Trophoblast cell (in vitro differentiated cells and primary cell): Measurements from ENCODE around the gene IL17F.

Experiments
- DNase-seq, 2 donors: peaks; one replicate each; pipeline ENCODE4 v3.0.0-alpha.2; 2016
- H2AFZ ChIP-seq: 2 replicates; pipeline ENCODE4 v1.6.1; 2013; ENCODE audit warnings: low read length, moderate library complexity, mild to moderate bottlenecking; ENCODE audit not compliant: insufficient read depth, poor library complexity
- H2AK5ac ChIP-seq: 2 replicates; pipeline ENCODE4 v1.6.1; 2013; ENCODE audit warnings: mild to moderate bottlenecking, low read length
- H2BK120ac ChIP-seq: 2 replicates; pipeline ENCODE4 v1.6.1; 2013; ENCODE audit warnings: low read length, mild to moderate bottlenecking, moderate library complexity; ENCODE audit not compliant: insufficient read depth, poor library complexity
- H2BK12ac ChIP-seq: 2 replicates; pipeline ENCODE4 v1.6.1; 2013; ENCODE audit warnings: mild to moderate bottlenecking, low read length, moderate library complexity
- H2BK5ac ChIP-seq: 2 replicates; pipeline ENCODE4 v1.6.1; 2013; ENCODE audit warnings: low read length, low read depth, moderate library complexity, mild to moderate bottlenecking; ENCODE audit not compliant: poor library complexity
- H3K14ac ChIP-seq: 2 replicates; pipeline ENCODE4 v1.6.1; 2013; ENCODE audit warnings: mild to moderate bottlenecking, low read length
- H3K18ac ChIP-seq: 2 replicates; pipeline ENCODE4 v1.6.1; 2013; ENCODE audit warnings: mild to moderate bottlenecking, low read length
- H3K23ac ChIP-seq: 2 replicates; pipeline ENCODE4 v1.6.1; 2013; ENCODE audit warnings: low read length
- H3K27ac ChIP-seq: 2 replicates; pipeline ENCODE4 v1.5.1; 2013; ENCODE audit warnings: low read depth, mild to moderate bottlenecking, inconsistent platforms, low read length, moderate library complexity
- H3K27me3 ChIP-seq: 2 replicates; pipeline ENCODE4 v1.6.1; 2013; ENCODE audit warnings: inconsistent platforms, mild to moderate bottlenecking, low read length, moderate library complexity; ENCODE audit not compliant: insufficient read depth
- H3K36me3 ChIP-seq, 2 experiments: 1 replicate in 1 of 2; 2 replicates in 1 of 2; pipeline ENCODE4 v1.6.1; 2013; ENCODE audit warnings: low read length in 2 of 2, mild to moderate bottlenecking in 2 of 2, moderate library complexity in 1 of 2; ENCODE audit not compliant: insufficient read depth in 2 of 2, control insufficient read depth in 1 of 2
- H3K4ac ChIP-seq: 2 replicates; pipeline ENCODE4 v1.6.1; 2013; ENCODE audit warnings: low read depth, mild to moderate bottlenecking, low read length, moderate library complexity
- H3K4me1 ChIP-seq, 2 experiments: 1 replicate in 1 of 2; 2 replicates in 1 of 2; pipeline ENCODE4 v1.6.1; 2013; ENCODE audit warnings: low read length in 2 of 2, mild to moderate bottlenecking in 2 of 2, moderate library complexity in 1 of 2; ENCODE audit not compliant: insufficient read depth in 2 of 2, control insufficient read depth in 1 of 2
- H3K4me2 ChIP-seq: 2 replicates; pipeline ENCODE4 v1.6.1; 2013; ENCODE audit warnings: inconsistent platforms, mild to moderate bottlenecking, low read length, moderate library complexity
- H3K4me3 ChIP-seq: 2 replicates; pipeline ENCODE4 v1.5.1; 2013; ENCODE audit warnings: mild to moderate bottlenecking, low read depth, low read length, inconsistent platforms
- H3K79me1 ChIP-seq: one replicate; pipeline ENCODE4 v1.6.1; 2013; ENCODE audit warnings: low read length
- H3K79me2 ChIP-seq: 2 replicates; pipeline ENCODE4 v1.6.1; 2013; ENCODE audit warnings: low read length, mild to moderate bottlenecking; ENCODE audit not compliant: control insufficient read depth, insufficient read depth, poor library complexity
- H3K9ac ChIP-seq: 2 replicates; pipeline ENCODE4 v1.6.1; 2013; ENCODE audit warnings: mild to moderate bottlenecking, low read length
- H3K9me3 ChIP-seq: 2 replicates; pipeline ENCODE4 v1.6.1; 2013; ENCODE audit warnings: low read depth, mild to moderate bottlenecking, control low read depth, inconsistent platforms, low read length; ENCODE audit not compliant: insufficient read depth
- H4K12ac ChIP-seq: 2 replicates; pipeline ENCODE4 v1.6.1; 2013; ENCODE audit warnings: low read depth, mild to moderate bottlenecking, low read length, moderate library complexity
- H4K8ac ChIP-seq: 2 replicates; pipeline ENCODE4 v1.6.1; 2013; ENCODE audit warnings: low read depth, mild to moderate bottlenecking, low read length, moderate library complexity
- H4K91ac ChIP-seq: one replicate; pipeline ENCODE4 v1.6.1; 2013; ENCODE audit warnings: low read depth, mild to moderate bottlenecking, low read length, moderate library complexity
- WGBS: extraction: QIAGEN DNeasy Blood & Tissue Kit; methylation state at CpG from one replicate; pipeline ENCODE4 v1.1.7; 2013; ENCODE audit warnings: missing lambda C conversion rate; ENCODE audit not compliant: insufficient read length, insufficient coverage; ENCODE audit errors: extremely low coverage; 5-methylcytosine and 5-hydroxymethylcytosine counted together

IL17F gene

GRCh38 chr6:52233005-52233404, 11.3 kb downstream of the IL17F start:
- Histone ChIP-seq H2BK12ac (no peak overlapping the region), H4K8ac (no peak overlapping the region), H3K9me3 (no peaks in the 10 kb centered on the region), H3K4ac (no peak overlapping the region), H2AFZ (no peak overlapping the region), H2BK5ac (no peak overlapping the region), H3K36me3 (no peaks in the 10 kb centered on the region), H3K79me2 (no peaks in the 10 kb centered on the region), H3K79me1 (no peaks in the 10 kb centered on the region), H2AK5ac (no peak overlapping the region), H3K18ac (no peak overlapping the region), H3K4me3 (no peak overlapping the region), H3K23ac (no peak overlapping the region), H2BK120ac (no peak overlapping the region), H3K9ac (no peak overlapping the region), H4K91ac (no peak overlapping the region), H3K4me2 (no peak overlapping the region), H4K12ac (no peak overlapping the region), H3K4me1 (peaks cover 0 to 5% of the 10 kb centered on the region in 2 experiments), H3K27me3 (no peaks in the 10 kb centered on the region), H3K14ac (no peak overlapping the region), H3K27ac (no peak overlapping the region)
- no peak for DNase-seq
- WGBS: no CpG with 5 or more reads among the region's 4 CpGs

GRCh38 chr6:52231406-52232127, 12.7 kb downstream of the IL17F start:
- H3K9me3 ChIP-seq: no peaks in the 10 kb centered on the region
- no peak overlapping the region for H2AK5ac ChIP-seq
- DNase-seq: no peak
- no peak overlapping the region for H3K23ac ChIP-seq
- H3K4me1 ChIP-seq: peaks cover 0 to 5% of the 10 kb centered on the region in 2 experiments
- no peak overlapping the region for H2AFZ ChIP-seq
- no peaks in the 10 kb centered on the region for H3K27me3 ChIP-seq
- no peaks in the 10 kb centered on the region for H3K36me3 ChIP-seq
- H3K79me1 ChIP-seq: no peaks in the 10 kb centered on the region
- H3K27ac ChIP-seq: no peak overlapping the region
- H3K4me2 ChIP-seq: no peak overlapping the region
- no peak overlapping the region for H3K14ac ChIP-seq
- no peaks in the 10 kb centered on the region for H3K79me2 ChIP-seq
- H2BK12ac ChIP-seq: no peak overlapping the region
- H4K12ac ChIP-seq: no peak overlapping the region
- no peak overlapping the region for H2BK120ac ChIP-seq
- H3K9ac ChIP-seq: no peak overlapping the region
- H3K4ac ChIP-seq: no peak overlapping the region
- H4K8ac ChIP-seq: no peak overlapping the region
- no peak overlapping the region for H3K18ac ChIP-seq
- no peak overlapping the region for H4K91ac ChIP-seq
- H2BK5ac ChIP-seq: no peak overlapping the region
- WGBS: no CpG with 5 or more reads among the region's 8 CpGs
- H3K4me3 ChIP-seq: no peak overlapping the region

GRCh38 chr6:52230685-52231084, 13.6 kb downstream of the IL17F start:
- no peak overlapping the region for H3K4me3 ChIP-seq
- H3K4me1 ChIP-seq: peaks cover 2 to 5% of the 10 kb centered on the region in 2 experiments
- H4K8ac ChIP-seq: no peak overlapping the region
- H3K4me2 ChIP-seq: no peak overlapping the region
- no peak overlapping the region for H3K27ac ChIP-seq
- H3K79me1 ChIP-seq: no peaks in the 10 kb centered on the region
- H2BK120ac ChIP-seq: no peak overlapping the region
- H3K14ac ChIP-seq: no peak overlapping the region
- H3K4ac ChIP-seq: no peak overlapping the region
- H2AFZ ChIP-seq: no peak overlapping the region
- H4K91ac ChIP-seq: no peak overlapping the region
- no peaks in the 10 kb centered on the region for H3K27me3 ChIP-seq
- H3K79me2 ChIP-seq: no peaks in the 10 kb centered on the region
- no peak overlapping the region for H4K12ac ChIP-seq
- H3K36me3 ChIP-seq: no peaks in the 10 kb centered on the region
- H2BK5ac ChIP-seq: no peak overlapping the region
- no peak for DNase-seq
- H2AK5ac ChIP-seq: no peak overlapping the region
- H3K23ac ChIP-seq: no peak overlapping the region
- no peak overlapping the region for H3K9ac ChIP-seq
- no peak overlapping the region for H3K18ac ChIP-seq
- no CpG with 5 or more reads among the region's 1 CpG for WGBS
- no peak overlapping the region for H2BK12ac ChIP-seq
- no peaks in the 10 kb centered on the region for H3K9me3 ChIP-seq

- Histone ChIP-seq H4K12ac (no peak overlapping the region), H4K91ac (no peak overlapping the region), H3K4me2 (no peak overlapping the region), H3K4ac (no peak overlapping the region), H3K23ac (no peak overlapping the region), H2BK12ac (no peak overlapping the region), H3K4me1 (peaks cover 2 to 5% of the 10 kb centered on the region in 2 experiments), H3K79me1 (no peaks in the 10 kb centered on the region), H3K4me3 (no peak overlapping the region), H3K27me3 (no peaks in the 10 kb centered on the region), H3K9ac (no peak overlapping the region), H4K8ac (no peak overlapping the region), H2BK5ac (no peak overlapping the region), H2AFZ (no peak overlapping the region), H3K27ac (no peak overlapping the region), H3K36me3 (no peaks in the 10 kb centered on the region), H3K79me2 (no peaks in the 10 kb centered on the region), H3K18ac (no peak overlapping the region), H2BK120ac (no peak overlapping the region), H2AK5ac (no peak overlapping the region), H3K9me3 (no peaks in the 10 kb centered on the region), H3K14ac (no peak overlapping the region)
- no peak for DNase-seq
- no CpG with 5 or more reads among the region's 1 CpG for WGBS
Observed at GRCh38 chr6:52227495-52227894, 16.8 kb downstream of the IL17F start.
